NB4 (cell line): ENCODE measurements around the gene RAET1L.
"Not testable (repeated sequence)": the region's sequence is repeated elsewhere in the genome, so short reads cannot be mapped to it uniquely, and the experiment has no call there.

ENCODE experiments used
- MYC ChIP-seq: IDR thresholded peaks from 2 replicates; pipeline ENCODE4 v1.6.1; 2011; ENCODE audit warnings: low read depth, low read length
- POLR2A ChIP-seq: IDR thresholded peaks from 2 replicates; pipeline ENCODE4 v1.6.1; 2011; ENCODE audit warnings: mild to moderate bottlenecking; ENCODE audit not compliant: insufficient read length; ENCODE audit errors: extremely low read depth
- TF ChIP-seq, protein P1 (sequence below): IDR thresholded peaks from one replicate; pipeline ENCODE4 v1.5.1; 2012; ENCODE audit warnings: low read depth, low read length
- TF ChIP-seq, protein P2 (sequence below): IDR thresholded peaks from 2 replicates; pipeline ENCODE4 v1.6.1; 2011; ENCODE audit warnings: low read depth, low read length

DNA sequence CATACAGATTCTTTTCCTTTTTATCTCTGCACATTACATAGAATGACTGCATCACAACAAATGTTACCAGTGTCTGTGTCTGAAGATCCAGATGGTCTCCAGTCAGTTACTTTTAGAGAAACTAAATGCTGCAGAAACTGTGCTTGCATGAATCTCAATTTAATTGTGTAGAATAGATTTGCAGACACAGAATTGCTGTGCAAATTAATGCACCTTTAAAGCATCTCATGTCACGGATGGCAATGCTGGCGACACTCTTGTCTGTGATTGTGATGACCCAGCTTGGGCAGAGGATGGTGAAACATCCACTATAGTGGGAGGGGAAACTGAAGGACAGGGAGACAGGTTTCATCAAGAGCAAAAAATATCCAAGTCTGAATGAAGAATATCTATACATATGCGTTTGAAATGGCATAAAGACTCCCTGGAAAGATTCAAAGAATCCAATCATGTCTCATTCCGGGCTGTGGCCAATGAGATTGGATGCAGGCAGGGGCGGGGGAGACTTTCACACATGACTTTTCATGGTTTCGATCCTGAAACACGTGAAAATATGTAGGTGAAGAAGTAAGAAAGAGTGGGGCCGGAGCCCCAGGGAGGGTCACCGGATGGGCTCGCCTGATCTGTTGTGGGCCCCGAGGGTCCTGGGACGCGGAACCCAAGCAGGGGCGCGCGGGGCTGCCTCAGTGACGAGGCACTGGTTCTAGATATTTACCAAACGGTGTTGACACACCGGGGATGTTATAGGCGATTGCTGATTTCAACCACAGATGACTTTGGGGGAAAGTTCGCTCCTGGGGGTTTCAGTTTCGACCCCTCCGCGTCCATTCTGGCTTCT lies 11.3 kb downstream of the RAET1L start:
- TF ChIP-seq, protein P1, sequence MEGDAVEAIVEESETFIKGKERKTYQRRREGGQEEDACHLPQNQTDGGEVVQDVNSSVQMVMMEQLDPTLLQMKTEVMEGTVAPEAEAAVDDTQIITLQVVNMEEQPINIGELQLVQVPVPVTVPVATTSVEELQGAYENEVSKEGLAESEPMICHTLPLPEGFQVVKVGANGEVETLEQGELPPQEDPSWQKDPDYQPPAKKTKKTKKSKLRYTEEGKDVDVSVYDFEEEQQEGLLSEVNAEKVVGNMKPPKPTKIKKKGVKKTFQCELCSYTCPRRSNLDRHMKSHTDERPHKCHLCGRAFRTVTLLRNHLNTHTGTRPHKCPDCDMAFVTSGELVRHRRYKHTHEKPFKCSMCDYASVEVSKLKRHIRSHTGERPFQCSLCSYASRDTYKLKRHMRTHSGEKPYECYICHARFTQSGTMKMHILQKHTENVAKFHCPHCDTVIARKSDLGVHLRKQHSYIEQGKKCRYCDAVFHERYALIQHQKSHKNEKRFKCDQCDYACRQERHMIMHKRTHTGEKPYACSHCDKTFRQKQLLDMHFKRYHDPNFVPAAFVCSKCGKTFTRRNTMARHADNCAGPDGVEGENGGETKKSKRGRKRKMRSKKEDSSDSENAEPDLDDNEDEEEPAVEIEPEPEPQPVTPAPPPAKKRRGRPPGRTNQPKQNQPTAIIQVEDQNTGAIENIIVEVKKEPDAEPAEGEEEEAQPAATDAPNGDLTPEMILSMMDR = not testable (repeated sequence)
- TF ChIP-seq POLR2A, MYC: not testable (repeated sequence)
- TF ChIP-seq, protein P2, sequence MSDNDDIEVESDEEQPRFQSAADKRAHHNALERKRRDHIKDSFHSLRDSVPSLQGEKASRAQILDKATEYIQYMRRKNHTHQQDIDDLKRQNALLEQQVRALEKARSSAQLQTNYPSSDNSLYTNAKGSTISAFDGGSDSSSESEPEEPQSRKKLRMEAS = not testable (repeated sequence)
